CD1c-positive myeloid dendritic cell (primary cell): ENCODE data around the gene TGIF2LX.
"Not testable (repeated sequence)": the region's sequence is repeated elsewhere in the genome, so short reads cannot be mapped to it uniquely, and the experiment has no call there.

Source experiments
- DNase-seq: peaks from one replicate; pipeline ENCODE4 v3.0.0-alpha.2; 2016; ENCODE audit errors: extremely low spot score

Gene TGIF2LX

GRCh38 chrX:89921665-89922064 lies at the start of gene TGIF2LX:
TSS of gene TGIF2LX (plus strand) at chrX:89921908. CDS start at chrX:89922086, 178 bp downstream.
- not testable (repeated sequence) for DNase-seq

GRCh38 chrX:89922338-89922934 lies 728 bp downstream of the TGIF2LX start:
- DNase-seq = not testable (repeated sequence)

DNA sequence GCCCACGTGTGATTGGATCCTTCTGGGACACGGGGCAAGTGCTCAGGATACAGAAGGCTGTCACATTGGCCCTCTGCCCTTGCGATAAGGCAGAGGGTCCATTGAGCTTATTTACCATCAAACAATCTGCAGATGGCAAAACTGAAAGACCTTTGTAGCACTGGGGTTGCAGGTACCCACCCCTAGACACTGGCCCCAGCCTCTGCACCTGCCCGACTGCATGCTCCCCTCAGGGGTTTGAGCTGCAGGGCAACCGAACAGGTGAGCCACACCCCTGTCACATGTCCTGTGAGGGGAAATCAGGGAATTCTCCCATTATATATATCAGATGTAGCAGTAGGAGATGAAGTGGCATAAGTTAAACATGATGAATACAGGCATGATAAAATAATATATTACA lies 21.4 kb downstream of the TGIF2LX start:
- not testable (repeated sequence) for DNase-seq

DNA sequence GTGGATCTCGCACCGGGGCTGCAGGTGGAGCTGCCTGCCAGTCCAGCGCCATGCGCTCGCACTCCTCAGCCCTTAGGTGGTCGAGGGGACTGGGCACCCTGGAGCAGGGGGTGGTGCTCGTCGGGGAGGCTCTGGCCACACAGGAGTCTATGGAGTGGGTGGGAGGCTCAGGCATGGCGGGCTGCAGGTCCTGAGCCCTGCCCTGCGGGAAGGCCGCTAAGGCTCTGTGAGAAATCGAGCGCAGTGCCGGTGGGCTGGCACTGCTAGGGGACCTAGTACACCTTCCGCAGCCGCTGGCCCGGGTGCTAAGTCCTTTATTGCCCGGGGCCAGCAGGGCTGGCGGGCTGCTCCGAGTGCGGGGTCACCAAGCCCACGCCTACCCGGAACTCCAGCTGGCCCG lies 43.9 kb downstream of the TGIF2LX start:
- not testable (repeated sequence) for DNase-seq
